ENCODE data around the gene FAM163A. TPM values are rescaled to one million over a fixed set of nuclear protein-coding genes. Genes with fewer than 3 reads are reported as not detected.

Gene FAM163A
- total and polyA plus RNA-seq, 7 experiments from 2014 or later = 0.06 to 0.17 (median 0.14) TPM; not detected in 4

DNA sequence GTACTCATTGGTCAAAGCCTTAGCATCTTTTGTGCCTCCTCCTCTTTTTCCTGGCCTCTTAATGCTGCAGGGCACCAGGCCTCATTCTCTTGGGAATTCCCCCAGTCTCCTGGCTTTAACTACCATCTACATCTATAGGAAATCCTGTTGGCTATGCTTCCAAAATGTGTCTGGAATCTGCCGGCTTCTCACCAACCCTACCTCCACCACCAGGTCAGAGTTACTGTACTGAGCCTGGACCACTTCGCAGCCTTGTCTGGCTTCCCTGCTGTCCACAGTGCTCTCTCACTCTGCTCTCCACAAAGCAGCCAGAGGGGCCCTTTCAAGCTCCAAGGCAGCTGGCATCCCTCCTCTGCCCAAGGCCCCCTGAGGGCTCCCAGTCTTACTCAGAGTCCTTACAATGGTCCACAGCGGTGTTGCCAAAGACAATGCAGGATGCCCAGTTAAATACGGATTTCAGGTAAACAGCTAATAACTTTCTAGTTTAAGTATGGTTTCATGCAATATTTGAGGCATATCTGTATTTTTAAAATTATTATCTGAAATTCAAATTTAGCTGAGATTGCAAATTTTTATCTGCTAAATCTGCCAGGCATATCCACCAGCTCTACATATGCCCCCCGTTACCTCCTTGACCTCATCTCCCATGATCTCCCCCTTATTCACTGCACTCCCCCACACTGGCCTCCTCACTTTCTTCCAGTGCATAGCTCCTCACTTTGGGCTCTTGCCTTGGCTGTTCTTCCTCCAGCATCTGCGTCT, 34.5 kb upstream of the FAM163A start:
- POLR2A ChIA-PET = interaction anchor here (0.7 to 2.1 kb wide), 4 partner anchors 101 to 445 kb away, joined by 3 to 14 read pairs (median 6); partner anchors contain the start of gene TOR1AIP1
- peaks cover 0 to 5% (median 0%) of the 10 kb centered on the region in 5 donors for H3K27me3 Mint-ChIP-seq
- no peaks in the 10 kb centered on the region for H3K9me3 ChIP-seq (ENCODE audit: control insufficient read depth in 2 of 3, low read length in 3 of 3)
- DNase-seq (no peak), ATAC-seq (no peak)
- no peaks in the 10 kb centered on the region for H3K36me3 Mint-ChIP-seq
- peaks cover 0 to 15% (median 7%) of the 10 kb centered on the region in 11 donors for H3K9me3 Mint-ChIP-seq
- H3K27ac Mint-ChIP-seq = peak overlapping the region in 8 of 9 donors; percentile 8 to 89 (median 81)
- H3K36me3 ChIP-seq (ENCODE audit: control insufficient read depth in 2 of 3, insufficient read depth in 3 of 3, low read length in 3 of 3) = no peaks in the 10 kb centered on the region
- intact Hi-C loops (cut with micrococcal nuclease) = loop anchor here in 1 of 2 donors (10.0 kb wide), 1 partner anchor 776 kb away; no protein-coding TSS in a partner anchor
- peaks cover 6 to 25% (median 14%) of the 10 kb centered on the region in 7 donors for H3K4me1 Mint-ChIP-seq
- H3K4me1 ChIP-seq (ENCODE audit: control insufficient read depth in 2 of 2, insufficient read depth in 2 of 2, low read length in 2 of 2) = peaks cover 0 to 15% of the 10 kb centered on the region in 2 donors
- H3K27me3 ChIP-seq (ENCODE audit: control insufficient read depth in 2 of 2, insufficient read depth in 2 of 2, low read length in 2 of 2) = no peaks in the 10 kb centered on the region
- H3K4me3 ChIP-seq (ENCODE audit: low read length) = no peak overlapping the region
- CTCF ChIA-PET = interaction anchor here (0.6 to 14.1 kb wide), 3 partner anchors 105 to 470 kb away, joined by 3 to 376 read pairs (median 7); no protein-coding TSS in a partner anchor
- no peak overlapping the region for H3K4me3 Mint-ChIP-seq
- peak overlapping the region; percentile 69 for H3K27ac ChIP-seq (ENCODE audit: low read depth, low read length)

DNA sequence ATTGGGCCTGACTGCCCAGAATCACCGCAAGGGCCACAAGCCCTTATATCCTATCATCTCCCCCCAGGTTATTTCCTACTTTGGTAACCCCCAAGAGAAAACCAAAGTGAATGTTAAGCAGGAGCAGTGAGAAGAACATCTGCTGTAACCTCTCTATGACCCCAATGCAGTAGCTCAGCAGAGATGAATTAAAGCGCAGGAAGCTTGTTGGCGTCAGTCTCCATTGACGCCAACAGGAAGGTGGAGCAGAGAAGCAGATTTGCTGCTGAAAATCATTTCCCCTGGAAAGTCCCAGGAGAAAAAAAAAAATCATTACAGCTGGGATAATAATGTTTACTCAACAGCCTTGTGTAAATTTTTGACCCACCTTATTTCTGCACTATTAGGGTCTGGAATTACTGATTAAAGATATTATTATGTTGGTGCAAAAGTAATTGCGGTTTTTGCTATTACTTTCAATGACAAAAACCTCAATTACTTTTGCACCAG, 33.2 kb upstream of the FAM163A start:
- no peaks in the 10 kb centered on the region for H3K27me3 ChIP-seq (ENCODE audit: control insufficient read depth in 2 of 2, insufficient read depth in 2 of 2, low read length in 2 of 2)
- H3K4me1 ChIP-seq (ENCODE audit: control insufficient read depth in 2 of 2, insufficient read depth in 2 of 2, low read length in 2 of 2) = peaks cover 0 to 15% of the 10 kb centered on the region in 2 donors
- Mint-ChIP-seq H3K27ac (peak overlapping the region in 7 of 9 donors; percentile 8 to 89 (median 81)), H3K4me3 (peak overlapping the region in 5 of 10 donors; percentile 2 to 40 (median 31)), H3K9me3 (peaks cover 1 to 28% (median 14%) of the 10 kb centered on the region in 11 donors), H3K4me1 (peaks cover 6 to 25% (median 14%) of the 10 kb centered on the region in 7 donors), H3K27me3 (peaks cover 0 to 3% (median 0%) of the 10 kb centered on the region in 5 donors), H3K36me3 (peaks cover 0 to 9% (median 0%) of the 10 kb centered on the region in 5 donors)
- H3K9me3 ChIP-seq (ENCODE audit: control insufficient read depth in 2 of 3, low read length in 3 of 3) = peaks cover 0 to 9% (median 0%) of the 10 kb centered on the region in 3 experiments
- no peaks in the 10 kb centered on the region for H3K36me3 ChIP-seq (ENCODE audit: control insufficient read depth in 2 of 3, insufficient read depth in 3 of 3, low read length in 3 of 3)
- ChIA-PET POLR2A (interaction anchor here (1.2 to 2.1 kb wide), 3 partner anchors 103 to 173 kb away, joined by 3 to 14 read pairs (median 9); partner anchors contain the start of gene TOR1AIP1), CTCF (interaction anchor here (1.0 to 14.1 kb wide), 4 partner anchors 22 to 468 kb away, joined by 4 to 376 read pairs (median 6); no protein-coding TSS in a partner anchor)
- ATAC-seq (peak; percentile 96), DNase-seq (peak in 7 of 9 donors; percentile 53 to 85 (median 72))
- no peak overlapping the region for H3K4me3 ChIP-seq (ENCODE audit: low read length)
- intact Hi-C loops (cut with micrococcal nuclease) = loop anchor here (1.0 to 10.0 kb wide), 2 partner anchors 104 to 775 kb away; no protein-coding TSS in a partner anchor
- H3K27ac ChIP-seq (ENCODE audit: low read depth, low read length) = peak overlapping the region; percentile 69

DNA sequence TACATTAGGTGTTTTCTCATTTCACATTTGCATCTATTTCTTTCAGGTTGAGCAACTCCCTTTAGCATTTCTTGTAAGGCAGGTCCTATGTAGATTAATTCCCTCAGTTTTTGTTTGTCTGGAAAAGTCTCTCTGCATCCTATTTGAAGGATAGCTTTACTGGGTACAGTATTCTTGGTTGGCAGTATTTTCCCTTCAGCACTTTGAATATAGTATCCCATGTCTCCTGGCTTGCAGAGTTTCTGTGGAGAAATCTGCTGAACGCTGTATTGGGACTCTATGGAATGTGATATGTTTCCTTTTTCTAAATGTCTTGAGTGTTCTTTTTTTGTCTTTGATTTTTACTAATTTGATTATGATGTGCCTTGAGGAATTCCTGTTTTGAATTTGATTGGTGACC, 28.9 kb upstream of the FAM163A start:
- H3K27ac Mint-ChIP-seq = peak overlapping the region in 2 of 9 donors; percentile 43 to 74
- ChIA-PET CTCF (no interaction called here), POLR2A (no interaction called here)
- H3K27me3 Mint-ChIP-seq = peaks cover 0 to 13% (median 4%) of the 10 kb centered on the region in 5 donors
- no peak for DNase-seq
- no peak overlapping the region for H3K27ac ChIP-seq (ENCODE audit: low read depth, low read length)
- no peak for ATAC-seq
- intact Hi-C loops (cut with micrococcal nuclease) = no loop called here
- no peaks in the 10 kb centered on the region for H3K27me3 ChIP-seq (ENCODE audit: control insufficient read depth in 2 of 2, insufficient read depth in 2 of 2, low read length in 2 of 2)
- H3K4me1 Mint-ChIP-seq = peaks cover 6 to 15% (median 12%) of the 10 kb centered on the region in 7 donors
- no peak overlapping the region for H3K4me3 Mint-ChIP-seq
- no peaks in the 10 kb centered on the region for H3K36me3 ChIP-seq (ENCODE audit: control insufficient read depth in 2 of 3, insufficient read depth in 3 of 3, low read length in 3 of 3)
- H3K9me3 ChIP-seq (ENCODE audit: control insufficient read depth in 2 of 3, low read length in 3 of 3) = peaks cover 0 to 33% (median 0%) of the 10 kb centered on the region in 3 experiments
- peaks cover 16 to 71% (median 46%) of the 10 kb centered on the region in 11 donors for H3K9me3 Mint-ChIP-seq
- H3K36me3 Mint-ChIP-seq = peaks cover 5 to 22% (median 13%) of the 10 kb centered on the region in 5 donors
- H3K4me1 ChIP-seq (ENCODE audit: control insufficient read depth in 2 of 2, insufficient read depth in 2 of 2, low read length in 2 of 2) = peaks cover 0 to 12% of the 10 kb centered on the region in 2 donors
- H3K4me3 ChIP-seq (ENCODE audit: low read length) = no peak overlapping the region

DNA sequence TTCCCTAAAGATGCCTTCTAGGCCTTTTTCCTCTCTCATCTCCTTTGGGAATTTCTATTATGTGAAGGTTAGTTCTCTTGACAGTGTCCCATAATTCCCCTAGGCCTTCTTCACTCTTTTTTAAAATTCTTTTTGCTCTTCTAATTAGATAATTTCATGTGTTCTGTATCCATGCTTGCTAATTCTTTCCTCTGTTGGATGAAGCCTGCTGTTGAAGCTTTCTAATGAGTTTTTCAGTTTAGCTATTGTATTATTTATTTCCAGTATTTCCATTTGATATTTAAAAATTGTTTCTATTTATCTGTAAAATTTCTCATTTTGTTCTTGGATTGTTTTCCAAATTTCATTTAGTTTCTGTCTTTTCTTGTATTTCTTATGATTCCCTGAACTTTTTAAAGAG, 28.5 kb upstream of the FAM163A start:
- Histone ChIP-seq H3K4me3 (ENCODE audit: low read length) (no peak overlapping the region), H3K36me3 (ENCODE audit: control insufficient read depth in 2 of 3, insufficient read depth in 3 of 3, low read length in 3 of 3) (no peaks in the 10 kb centered on the region), H3K4me1 (ENCODE audit: control insufficient read depth in 2 of 2, insufficient read depth in 2 of 2, low read length in 2 of 2) (peaks cover 0 to 8% of the 10 kb centered on the region in 2 donors), H3K27me3 (ENCODE audit: control insufficient read depth in 2 of 2, insufficient read depth in 2 of 2, low read length in 2 of 2) (no peaks in the 10 kb centered on the region), H3K9me3 (ENCODE audit: control insufficient read depth in 2 of 3, low read length in 3 of 3) (peaks cover 0 to 37% (median 0%) of the 10 kb centered on the region in 3 experiments), H3K27ac (ENCODE audit: low read depth, low read length) (no peak overlapping the region)
- peak overlapping the region in 1 of 9 donors; percentile 20 for H3K27ac Mint-ChIP-seq
- ATAC-seq = no peak
- no peak for DNase-seq
- H3K4me3 Mint-ChIP-seq = no peak overlapping the region
- peaks cover 5 to 22% (median 13%) of the 10 kb centered on the region in 5 donors for H3K36me3 Mint-ChIP-seq
- H3K4me1 Mint-ChIP-seq = peaks cover 3 to 10% (median 7%) of the 10 kb centered on the region in 7 donors
- intact Hi-C loops (cut with micrococcal nuclease) = no loop called here
- peaks cover 16 to 75% (median 49%) of the 10 kb centered on the region in 11 donors for H3K9me3 Mint-ChIP-seq
- CTCF ChIA-PET = interaction anchor here (0.7 kb wide), 1 partner anchor 8 kb away, joined by 3 read pairs; no protein-coding TSS in a partner anchor
- peaks cover 0 to 17% (median 4%) of the 10 kb centered on the region in 5 donors for H3K27me3 Mint-ChIP-seq
- POLR2A ChIA-PET = no interaction called here

DNA sequence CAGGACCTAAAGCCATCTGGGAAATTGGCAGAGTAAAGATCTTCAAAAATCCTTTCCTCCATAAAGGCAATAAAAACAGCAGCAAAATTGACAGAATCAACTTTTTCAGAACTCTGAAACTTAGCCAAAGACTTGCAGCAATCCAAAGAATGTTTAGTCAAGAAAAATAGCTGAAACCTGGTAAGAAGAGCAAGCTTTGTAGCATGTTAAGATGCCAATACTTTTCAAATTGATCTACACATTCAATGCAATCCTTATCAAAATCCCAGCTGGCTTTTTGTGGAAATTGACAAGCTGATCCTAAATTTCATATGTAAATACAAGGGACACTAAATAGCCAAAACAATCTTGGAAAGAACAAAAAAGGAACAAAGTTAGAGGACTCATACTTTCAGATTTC, 23.8 kb upstream of the FAM163A start:
- Histone ChIP-seq H3K27ac (ENCODE audit: low read depth, low read length) (no peak overlapping the region), H3K36me3 (ENCODE audit: control insufficient read depth in 2 of 3, insufficient read depth in 3 of 3, low read length in 3 of 3) (no peaks in the 10 kb centered on the region), H3K9me3 (ENCODE audit: control insufficient read depth in 2 of 3, low read length in 3 of 3) (peaks cover 0 to 34% (median 0%) of the 10 kb centered on the region in 3 experiments), H3K4me1 (ENCODE audit: control insufficient read depth in 2 of 2, insufficient read depth in 2 of 2, low read length in 2 of 2) (no peaks in the 10 kb centered on the region), H3K27me3 (ENCODE audit: control insufficient read depth in 2 of 2, insufficient read depth in 2 of 2, low read length in 2 of 2) (no peaks in the 10 kb centered on the region), H3K4me3 (ENCODE audit: low read length) (no peak overlapping the region)
- intact Hi-C loops (cut with micrococcal nuclease) = no loop called here
- DNase-seq = no peak
- Mint-ChIP-seq H3K4me1 (no peaks in the 10 kb centered on the region), H3K27ac (no peak overlapping the region), H3K36me3 (peaks cover 3 to 22% (median 13%) of the 10 kb centered on the region in 5 donors), H3K27me3 (peaks cover 0 to 17% (median 4%) of the 10 kb centered on the region in 5 donors), H3K9me3 (peaks cover 16 to 75% (median 53%) of the 10 kb centered on the region in 11 donors), H3K4me3 (no peak overlapping the region)
- CTCF ChIA-PET = no interaction called here
- no peak for ATAC-seq
- POLR2A ChIA-PET = no interaction called here

DNA sequence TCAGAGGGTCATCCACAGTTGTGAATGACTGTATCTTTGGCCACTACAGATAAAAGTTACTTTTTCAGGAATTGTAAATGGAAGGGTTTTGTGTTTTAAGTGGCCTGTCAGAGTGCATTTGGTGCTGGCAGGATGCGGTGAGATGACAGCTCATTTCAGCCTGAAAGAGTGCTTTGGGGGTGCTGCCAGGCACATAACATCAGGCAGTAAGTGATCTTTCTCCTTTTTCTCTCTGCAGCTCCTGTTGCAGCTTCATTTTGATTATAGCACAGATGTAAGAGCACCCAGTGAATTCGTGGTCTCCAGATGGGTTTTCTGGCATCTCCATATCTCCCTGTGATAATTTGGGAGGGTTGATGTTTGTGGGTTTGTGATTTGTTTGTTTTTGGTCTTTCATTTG, 14.8 kb upstream of the FAM163A start:
- ChIA-PET CTCF (interaction anchor here (0.6 kb wide), 1 partner anchor 85 kb away, joined by 3 read pairs; no protein-coding TSS in a partner anchor), POLR2A (no interaction called here)
- ATAC-seq (no peak), DNase-seq (no peak)
- no peak overlapping the region for H3K4me3 ChIP-seq (ENCODE audit: low read length)
- Mint-ChIP-seq H3K9me3 (no peaks in the 10 kb centered on the region), H3K4me3 (no peak overlapping the region), H3K36me3 (no peaks in the 10 kb centered on the region), H3K27ac (no peak overlapping the region), H3K4me1 (no peaks in the 10 kb centered on the region), H3K27me3 (peaks cover 0 to 20% (median 5%) of the 10 kb centered on the region in 5 donors)
- intact Hi-C loops (cut with micrococcal nuclease) = no loop called here
- H3K9me3 ChIP-seq (ENCODE audit: control insufficient read depth in 2 of 3, low read length in 3 of 3) = no peaks in the 10 kb centered on the region
- H3K27me3 ChIP-seq (ENCODE audit: control insufficient read depth in 2 of 2, insufficient read depth in 2 of 2, low read length in 2 of 2) = peaks cover 0 to 4% of the 10 kb centered on the region in 2 donors
- H3K36me3 ChIP-seq (ENCODE audit: control insufficient read depth in 2 of 3, insufficient read depth in 3 of 3, low read length in 3 of 3) = no peaks in the 10 kb centered on the region
- H3K27ac ChIP-seq (ENCODE audit: low read depth, low read length) = no peak overlapping the region
- H3K4me1 ChIP-seq (ENCODE audit: control insufficient read depth in 2 of 2, insufficient read depth in 2 of 2, low read length in 2 of 2) = no peaks in the 10 kb centered on the region

Measured in naive thymus-derived CD4-positive, alpha-beta T cell (primary cell).